ENCODE results near the gene PWWP2B. TPM values are rescaled to one million over a fixed set of nuclear protein-coding genes. Genes with fewer than 3 reads are reported as not detected.
A peak's percentile ranks its signal among the peaks of the same experiment; 100 is the strongest.

The PWWP2B gene
- total and polyA plus RNA-seq, 2 of the 8 experiments (the other 6 are each of a cell fraction or from before 2014, with no cell fraction given): 5.3 to 10.8 TPM

- peaks cover 0 to 10% (median 2%) of the 10 kb centered on the region in 4 experiments; a peak in 4 of 7 replicates for H3K27me3 ChIP-seq (replicated peaks in 1 of 4; ENCODE audit: control insufficient read depth in 3 of 4, extremely low read depth in 1 of 4, insufficient read depth in 3 of 4, low read length in 3 of 4)
- H3K4me1 ChIP-seq (replicated peaks in 1 of 4; ENCODE audit: control insufficient read depth in 3 of 4, insufficient read depth in 4 of 4, low read length in 3 of 4): peaks cover 0 to 30% (median 16%) of the 10 kb centered on the region in 4 experiments; a peak in 6 of 7 replicates
- no peak overlapping the region for H2AFZ ChIP-seq (ENCODE audit: low read length)
- H3K23ac ChIP-seq (ENCODE audit: insufficient read length): no peak overlapping the region
- H2AK5ac ChIP-seq (ENCODE audit: low read depth, low read length): peak overlapping the region; percentile 66; the same call in 1 of the 2 replicates
- H3K14ac ChIP-seq (ENCODE audit: insufficient read length): no peak overlapping the region
- ChIA-PET POLR2A (ENCODE audit: partially characterized antibody) (interaction anchor here (0.8 to 1.3 kb wide), 3 partner anchors 10 to 19 kb away, joined by 3 to 4 read pairs (median 4); no protein-coding TSS in a partner anchor), CTCF (ENCODE audit: partially characterized antibody) (interaction anchor here (0.6 to 1.4 kb wide), 12 partner anchors 9 to 140 kb away, joined by 3 to 7 read pairs (median 4); no protein-coding TSS in a partner anchor)
- 0 out of 2 replicates have a peak overlapping the region, but pooled peaks have one; percentile 88 for H2BK15ac ChIP-seq (ENCODE audit: low read length)
- H3K36me3 ChIP-seq (ENCODE audit: control insufficient read depth in 2 of 4, insufficient read depth in 4 of 4, low read length in 3 of 4): peaks cover 0 to under 1% (median 0%) of the 10 kb centered on the region in 4 experiments; a peak in 1 of 8 replicates
- no peak overlapping the region for H2BK120ac ChIP-seq (replicated peaks; ENCODE audit: low read depth, low read length)
- H3K9me3 ChIP-seq (ENCODE audit: insufficient read depth in 2 of 2, low read depth in 1 of 2, low read length in 1 of 2): no peaks in the 10 kb centered on the region
- peak overlapping the region; percentile 66; the same call in 1 of the 2 replicates for H2BK5ac ChIP-seq (ENCODE audit: low read depth, low read length)
- no peak overlapping the region for H3K56ac ChIP-seq (replicated peaks; ENCODE audit: insufficient read length, low read depth, low read length)
- TF ChIP-seq CTBP2 (IDR thresholded peaks at IDR 0.05; ENCODE audit: borderline replicate concordance, insufficient read depth, insufficient read length, low read length): no peak
- peak in 2 of 3 experiments; percentile 29 to 43; a peak in 2 of 4 replicates for TF ChIP-seq CTCF (IDR thresholded peaks at IDR 0.05; ENCODE audit: control extremely low read depth in 1 of 3, insufficient read depth in 1 of 3, low read depth in 1 of 3, low read length in 3 of 3)
- no peak for TF ChIP-seq EGR1 (IDR thresholded peaks at IDR 0.05; ENCODE audit: borderline replicate concordance, low read depth, low read length)
- peak; percentile 41 to 53 for TF ChIP-seq RAD21 (IDR thresholded peaks at IDR 0.05 in 1 of 2, conservative IDR thresholded peaks at IDR 0.05 in 1 of 2; ENCODE audit: low read depth in 2 of 2, low read length in 2 of 2)
- no peak for TF ChIP-seq TAF7 (optimal IDR thresholded peaks at IDR 0.05; ENCODE audit: borderline replicate concordance, low read depth, low read length)
- no peak overlapping the region for H3K4me2 ChIP-seq (ENCODE audit: insufficient read depth in 1 of 2, low read depth in 2 of 2, low read length in 2 of 2)
- H3K27ac ChIP-seq (ENCODE audit: low read depth, low read length): no peak overlapping the region; the same call in 1 of the 2 replicates
- no peak overlapping the region for H4K5ac ChIP-seq (ENCODE audit: insufficient read length, low read depth, low read length)
- H2BK12ac ChIP-seq (ENCODE audit: low read depth, low read length): peak overlapping the region; percentile 23; the same call in 1 of the 2 replicates
- DNase-seq (ENCODE audit: low read depth in 1 of 2, low spot score in 2 of 2) (no peak), FAIRE-seq (no peak)
- H4K20me1 ChIP-seq (replicated peaks in 1 of 2; ENCODE audit: control insufficient read depth in 1 of 2, insufficient read depth in 2 of 2, low read length in 2 of 2): peaks cover 0 to 2% of the 10 kb centered on the region in 2 experiments
- no peak overlapping the region for H4K8ac ChIP-seq (ENCODE audit: extremely low read depth, insufficient read depth, low read length)
- no peak overlapping the region for H3K9ac ChIP-seq (replicated peaks in 1 of 4; ENCODE audit: extremely low read depth in 1 of 4, low read depth in 3 of 4, low read length in 3 of 4)
- H3K4ac ChIP-seq (replicated peaks; ENCODE audit: insufficient read length, low read depth, low read length): no peak overlapping the region
- no peak overlapping the region; the same call in 1 of the 2 replicates for H2BK20ac ChIP-seq (ENCODE audit: low read length)
- no peaks in the 10 kb centered on the region; the same call in 1 of the 2 replicates for H3K79me1 ChIP-seq (ENCODE audit: low read depth, low read length)
- no peak overlapping the region for H3K4me3 ChIP-seq (ENCODE audit: extremely low read depth in 1 of 4, insufficient read depth in 2 of 4, low read depth in 3 of 4, low read length in 4 of 4)
- 77% methylated on average over 8 of the region's 9 CpGs; no CpG with 5 or more reads in 1 of the 2 experiments for WGBS, 2 experiments (ENCODE audit: extremely low coverage in 1 of 2, insufficient coverage in 1 of 2, insufficient read length in 1 of 2, insufficient replicate concordance in 2 of 2, low coverage in 1 of 2, low lambda C conversion rate in 2 of 2, missing lambda C conversion rate in 1 of 2)
- peak overlapping the region; percentile 51 for H4K91ac ChIP-seq (replicated peaks; ENCODE audit: insufficient read length, low read length)
- peak overlapping the region; percentile 32; the same call in 1 of the 2 replicates for H3K18ac ChIP-seq (ENCODE audit: extremely low read depth, low read length)
- no peaks in the 10 kb centered on the region for H3K79me2 ChIP-seq (ENCODE audit: control insufficient read depth in 1 of 2, insufficient read depth in 2 of 2, low read length in 2 of 2)
- H3K23me2 ChIP-seq (ENCODE audit: low read depth, low read length): peaks cover 3% of the 10 kb centered on the region
These were observed 3.1 kb downstream of the PWWP2B start for GRCh38 chr10:132400041-132400546.

Data from H1 (cell line).